GM21528 (cell line): Measurements from ENCODE around the gene NAA50.

ENCODE experiments used
- ATAC-seq: cut with Tn5 transposase; IDR thresholded peaks from one replicate; pipeline ENCODE4 v1.9.1; 2021; ENCODE audit warnings: mild to moderate bottlenecking, moderate library complexity; ENCODE audit not compliant: unreplicated experiment, low FRiP score

NAA50 gene

GRCh38 chr3:113745756-113746547 lies at the start of gene NAA50:
TSS of gene NAA50 (minus strand) at chr3:113746249. CDS start at chr3:113745949, 300 bp downstream.
- peak; percentile 56 for ATAC-seq

GRCh38 chr3:113795693-113796092 lies 49.6 kb upstream of the NAA50 start:
- no peak for ATAC-seq

GRCh38 chr3:113794526-113794925 lies 48.5 kb upstream of the NAA50 start:
- ATAC-seq: no peak

- ATAC-seq: no peak
Observed at GRCh38 chr3:113791381-113791780, 45.3 kb upstream of the NAA50 start.

- no peak for ATAC-seq
Observed at GRCh38 chr3:113783980-113784379, 37.9 kb upstream of the NAA50 start.

GRCh38 chr3:113783463-113783862 lies 37.4 kb upstream of the NAA50 start:
- no peak for ATAC-seq

GRCh38 chr3:113776564-113776963 lies 30.5 kb upstream of the NAA50 start:
- ATAC-seq: no peak

- no peak for ATAC-seq
Observed at GRCh38 chr3:113775516-113775915, 29.5 kb upstream of the NAA50 start.

GRCh38 chr3:113773381-113773780 lies 27.3 kb upstream of the NAA50 start:
- ATAC-seq: no peak

- no peak for ATAC-seq
Observed at GRCh38 chr3:113771993-113772392, 25.9 kb upstream of the NAA50 start.

- ATAC-seq: no peak
Observed at GRCh38 chr3:113769551-113769950, 23.5 kb upstream of the NAA50 start.

- no peak for ATAC-seq
Observed at GRCh38 chr3:113764698-113765097, 18.6 kb upstream of the NAA50 start.

- ATAC-seq: no peak
Observed at GRCh38 chr3:113758389-113759024, 12.5 kb upstream of the NAA50 start.

GRCh38 chr3:113754494-113755159 lies 8.6 kb upstream of the NAA50 start:
- ATAC-seq: no peak

GRCh38 chr3:113753376-113753985 lies 7.4 kb upstream of the NAA50 start:
- ATAC-seq: no peak

- no peak for ATAC-seq
Observed at GRCh38 chr3:113751141-113751540, 5.1 kb upstream of the NAA50 start.

GRCh38 chr3:113747283-113748046 lies 1.4 kb upstream of the NAA50 start:
- ATAC-seq: peak; percentile 10

- ATAC-seq: peak; percentile 46
Observed at GRCh38 chr3:113746548-113747282, 666 bp upstream of the NAA50 start, which contains the start of gene ATP6V1A. TSS of gene ATP6V1A (plus strand) at chr3:113747035. CDS start at chr3:113778754, 31,719 bp downstream.

- peak; percentile 57 for ATAC-seq
Observed at GRCh38 chr3:113744941-113745755, 901 bp downstream of the NAA50 start.
